ENCODE results near the gene PCNX1.
A peak's percentile ranks its signal among the peaks of the same experiment; 100 is the strongest.

PCNX1 gene

DNA sequence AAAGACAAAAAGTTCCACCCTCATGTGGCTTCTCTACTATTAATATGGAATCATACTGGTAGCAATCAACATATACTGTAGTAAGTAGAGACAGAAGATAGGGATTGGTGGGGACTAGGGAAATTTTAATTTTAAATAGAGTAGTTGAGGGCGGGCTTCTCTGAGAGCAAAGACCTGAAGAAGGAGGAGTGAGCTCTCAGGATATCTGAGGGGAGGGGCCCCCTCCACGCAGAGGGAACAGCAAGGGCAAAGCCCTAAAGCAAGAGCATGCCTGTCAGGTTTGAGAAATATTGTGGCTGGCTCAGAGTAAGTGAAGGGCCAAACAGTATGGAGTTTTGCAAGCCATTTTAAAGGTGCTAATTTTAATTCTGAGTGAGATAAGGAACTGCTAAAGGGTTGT lies 64.3 kb downstream of the PCNX1 start:
- peak; percentile 38 for DNase-seq (ENCODE audit: low read depth)
- TF ChIP-seq, protein P1, sequence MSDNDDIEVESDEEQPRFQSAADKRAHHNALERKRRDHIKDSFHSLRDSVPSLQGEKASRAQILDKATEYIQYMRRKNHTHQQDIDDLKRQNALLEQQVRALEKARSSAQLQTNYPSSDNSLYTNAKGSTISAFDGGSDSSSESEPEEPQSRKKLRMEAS (IDR thresholded peaks at IDR 0.05; ENCODE audit: low read depth, low read length), result no peak
- no peak for TF ChIP-seq POLR2A (IDR thresholded peaks at IDR 0.05; ENCODE audit: extremely low read depth, insufficient read length)
- TF ChIP-seq, protein P2, sequence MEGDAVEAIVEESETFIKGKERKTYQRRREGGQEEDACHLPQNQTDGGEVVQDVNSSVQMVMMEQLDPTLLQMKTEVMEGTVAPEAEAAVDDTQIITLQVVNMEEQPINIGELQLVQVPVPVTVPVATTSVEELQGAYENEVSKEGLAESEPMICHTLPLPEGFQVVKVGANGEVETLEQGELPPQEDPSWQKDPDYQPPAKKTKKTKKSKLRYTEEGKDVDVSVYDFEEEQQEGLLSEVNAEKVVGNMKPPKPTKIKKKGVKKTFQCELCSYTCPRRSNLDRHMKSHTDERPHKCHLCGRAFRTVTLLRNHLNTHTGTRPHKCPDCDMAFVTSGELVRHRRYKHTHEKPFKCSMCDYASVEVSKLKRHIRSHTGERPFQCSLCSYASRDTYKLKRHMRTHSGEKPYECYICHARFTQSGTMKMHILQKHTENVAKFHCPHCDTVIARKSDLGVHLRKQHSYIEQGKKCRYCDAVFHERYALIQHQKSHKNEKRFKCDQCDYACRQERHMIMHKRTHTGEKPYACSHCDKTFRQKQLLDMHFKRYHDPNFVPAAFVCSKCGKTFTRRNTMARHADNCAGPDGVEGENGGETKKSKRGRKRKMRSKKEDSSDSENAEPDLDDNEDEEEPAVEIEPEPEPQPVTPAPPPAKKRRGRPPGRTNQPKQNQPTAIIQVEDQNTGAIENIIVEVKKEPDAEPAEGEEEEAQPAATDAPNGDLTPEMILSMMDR (IDR thresholded peaks at IDR 0.05; ENCODE audit: low read depth, low read length), result no peak
- TF ChIP-seq MYC (IDR thresholded peaks at IDR 0.05; ENCODE audit: low read depth, low read length), result no peak
- no peak overlapping the region for H3K4me3 ChIP-seq (ENCODE audit: low read depth, low read length)

DNA sequence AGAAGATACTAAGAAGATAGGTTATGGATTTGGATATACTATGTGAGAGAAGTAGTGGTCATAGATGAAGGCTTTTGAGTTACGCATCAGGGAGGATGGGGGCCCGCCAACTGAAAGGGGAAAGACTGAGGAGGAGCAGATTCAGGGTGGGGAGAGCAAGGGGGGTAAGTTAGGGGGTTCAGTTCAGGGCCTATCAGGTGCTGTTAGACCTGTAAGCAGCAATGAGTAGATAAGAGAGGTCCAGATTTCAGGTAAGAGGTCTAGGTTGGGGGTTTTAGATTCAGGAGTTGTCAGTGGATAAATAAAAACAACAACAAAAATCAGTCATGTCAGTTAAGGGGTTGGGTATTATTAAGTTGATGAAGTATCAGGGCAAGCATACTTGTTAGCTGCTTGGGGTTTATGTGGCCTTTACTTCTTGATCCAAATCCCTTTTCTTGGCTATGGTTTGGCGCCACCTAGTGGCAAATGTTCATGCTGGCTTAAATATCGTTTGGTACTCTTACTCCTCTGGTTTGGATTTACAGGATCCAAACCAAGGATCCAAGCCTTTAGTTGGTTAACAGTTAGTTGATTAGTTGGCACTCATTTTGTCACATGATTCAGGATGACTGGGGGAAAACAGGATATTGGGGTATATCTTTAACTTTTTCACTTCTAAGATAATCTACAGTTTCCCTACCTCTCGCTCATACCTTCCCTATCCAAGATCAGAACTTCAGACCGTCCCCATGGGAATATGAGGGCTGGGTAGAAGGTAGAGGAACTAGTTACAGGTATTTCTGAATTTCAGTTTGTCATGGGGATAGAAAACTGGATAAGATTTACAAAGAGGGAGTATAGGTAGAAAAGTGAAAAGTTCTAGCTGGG lies 65.1 kb downstream of the PCNX1 start:
- peak; percentile 90 for DNase-seq (ENCODE audit: low read depth)
- TF ChIP-seq POLR2A (IDR thresholded peaks at IDR 0.05; ENCODE audit: extremely low read depth, insufficient read length), result no peak
- TF ChIP-seq, protein P2 (IDR thresholded peaks at IDR 0.05; ENCODE audit: low read depth, low read length), result peak; percentile 79
- TF ChIP-seq MYC (IDR thresholded peaks at IDR 0.05; ENCODE audit: low read depth, low read length), result peak; percentile 46; the same call in 1 of the 2 replicates
- TF ChIP-seq, protein P1 (IDR thresholded peaks at IDR 0.05; ENCODE audit: low read depth, low read length), result no peak
- no peak overlapping the region for H3K4me3 ChIP-seq (ENCODE audit: low read depth, low read length)

DNA sequence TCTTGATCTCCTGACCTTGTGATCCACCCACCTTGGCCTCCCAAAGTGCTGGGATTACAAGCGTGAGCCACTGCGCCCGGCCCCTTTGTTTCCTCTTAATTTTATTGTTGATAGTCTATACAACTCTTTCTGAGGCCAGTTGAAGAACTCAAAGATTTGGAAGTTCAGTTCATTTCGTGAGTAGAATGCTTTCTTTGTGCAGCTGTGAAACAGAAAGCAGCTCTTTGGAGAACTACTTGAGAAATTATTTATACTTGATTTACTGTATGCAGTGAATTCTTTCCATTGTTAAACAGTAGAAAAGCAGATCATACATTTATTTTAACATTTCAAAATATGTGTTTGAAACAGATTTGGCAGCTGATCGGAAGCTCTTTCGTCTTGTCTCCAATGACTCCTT lies 69.3 kb downstream of the PCNX1 start:
- no peak for DNase-seq (ENCODE audit: low read depth)
- H3K4me3 ChIP-seq (ENCODE audit: low read depth, low read length), result no peak overlapping the region
- TF ChIP-seq MYC (IDR thresholded peaks at IDR 0.05; ENCODE audit: low read depth, low read length), result no peak
- TF ChIP-seq, protein P1 (IDR thresholded peaks at IDR 0.05; ENCODE audit: low read depth, low read length), result no peak
- TF ChIP-seq, protein P2 (IDR thresholded peaks at IDR 0.05; ENCODE audit: low read depth, low read length), result no peak
- TF ChIP-seq POLR2A (IDR thresholded peaks at IDR 0.05; ENCODE audit: extremely low read depth, insufficient read length), result no peak

DNA sequence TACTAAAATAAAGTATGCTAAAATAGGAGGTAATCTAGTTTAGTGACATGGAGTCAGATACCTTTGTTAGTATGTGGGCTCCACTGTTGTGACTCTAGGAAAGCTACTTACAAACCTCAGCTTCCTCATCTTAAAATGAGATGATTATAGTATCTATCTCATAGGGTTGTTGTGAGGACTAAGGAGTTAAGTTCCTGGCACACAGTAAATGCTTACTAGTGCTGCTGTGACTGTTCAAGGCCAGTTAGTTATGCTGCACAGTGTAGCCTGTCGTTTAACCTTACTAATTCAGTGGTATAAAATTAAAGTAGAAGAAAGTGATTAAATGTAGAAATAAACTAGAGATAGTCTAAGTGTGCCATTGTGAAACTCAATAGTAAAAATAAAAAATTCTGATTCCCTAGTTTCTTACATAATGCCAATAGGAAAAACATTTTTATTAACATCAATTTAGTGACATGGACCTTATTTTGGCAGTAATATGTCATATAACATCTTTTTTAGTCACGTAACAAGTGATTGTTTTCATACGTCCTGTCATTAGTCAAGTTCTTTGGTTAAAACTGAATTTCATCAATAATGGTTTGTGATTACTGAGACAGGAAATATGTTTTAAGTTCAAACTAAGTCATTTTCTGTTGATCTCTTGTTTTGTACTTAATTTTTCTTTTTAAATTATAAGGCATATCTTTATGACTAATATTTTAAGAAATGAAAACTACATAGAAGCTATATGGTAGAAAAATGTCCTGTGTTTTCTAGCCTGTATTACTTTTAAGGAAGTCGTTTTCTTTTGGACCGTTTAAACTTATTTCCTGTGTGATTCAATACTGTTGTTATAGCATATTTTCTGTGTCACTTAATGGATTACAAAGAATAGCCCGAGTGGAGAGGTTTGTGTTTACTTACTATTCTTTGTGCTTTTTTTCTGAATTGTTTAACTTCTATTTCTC lies 74.0 kb downstream of the PCNX1 start:
- TF ChIP-seq, protein P1 (IDR thresholded peaks at IDR 0.05; ENCODE audit: low read depth, low read length), result no peak
- TF ChIP-seq, protein P2 (IDR thresholded peaks at IDR 0.05; ENCODE audit: low read depth, low read length), result no peak
- TF ChIP-seq MYC (IDR thresholded peaks at IDR 0.05; ENCODE audit: low read depth, low read length), result no peak
- no peak for TF ChIP-seq POLR2A (IDR thresholded peaks at IDR 0.05; ENCODE audit: extremely low read depth, insufficient read length)
- H3K4me3 ChIP-seq (ENCODE audit: low read depth, low read length), result peak overlapping the region; percentile 42
- DNase-seq (ENCODE audit: low read depth), result peak; percentile 74

DNA sequence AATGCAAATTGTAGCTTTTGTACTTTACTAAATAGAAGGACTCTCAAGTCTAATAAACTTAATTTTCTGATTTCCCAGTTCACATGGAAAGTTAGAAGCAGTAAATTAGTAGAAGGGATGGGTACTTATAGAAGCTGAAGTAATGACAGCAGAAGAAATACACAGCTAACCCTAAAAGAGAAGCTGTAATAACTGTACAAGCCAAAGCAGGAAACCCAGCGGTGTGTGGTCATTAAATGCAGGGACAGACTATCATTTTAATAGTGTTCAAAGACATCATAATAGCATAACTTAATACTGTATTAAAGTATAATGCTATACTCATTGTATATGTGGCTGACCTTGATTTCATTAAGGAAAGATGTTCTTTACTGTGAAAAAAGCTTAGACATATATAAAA lies 74.9 kb downstream of the PCNX1 start:
- TF ChIP-seq, protein P2 (IDR thresholded peaks at IDR 0.05; ENCODE audit: low read depth, low read length), result no peak
- TF ChIP-seq MYC (IDR thresholded peaks at IDR 0.05; ENCODE audit: low read depth, low read length) (no peak), POLR2A (IDR thresholded peaks at IDR 0.05; ENCODE audit: extremely low read depth, insufficient read length) (no peak)
- TF ChIP-seq, protein P1 (IDR thresholded peaks at IDR 0.05; ENCODE audit: low read depth, low read length), result no peak
- DNase-seq (ENCODE audit: low read depth), result peak; percentile 52

More for the DNA sequence above, 74.9 kb downstream of the PCNX1 start:
- H3K4me3 ChIP-seq (ENCODE audit: low read depth, low read length), result peak overlapping the region; percentile 42
